HL-60 (cell line): ENCODE measurements around the gene ARFIP2.
A peak's percentile ranks its signal among the peaks of the same experiment; 100 is the strongest.

ENCODE experiments used
- DNase-seq, 2 experiments: peaks; one replicate each; pipeline ENCODE4 v3.0.0-alpha.2; 2010 to 2020; ENCODE audit warnings: low read depth in 1 of 2, low spot score in 1 of 2
- H3K27ac ChIP-seq: fragments of 250-450 bp; sonication (Bioruptor Pico); replicated peaks from 2 replicates; pipeline ENCODE4 v1.5.1; 2020; ENCODE audit warnings: mild to moderate bottlenecking, moderate library complexity
- H3K27me3 ChIP-seq: fragments of 250-450 bp; sonication (Bioruptor Pico); 2 replicates; pipeline ENCODE4 v1.5.1; 2021; ENCODE audit warnings: mild to moderate bottlenecking, moderate library complexity; ENCODE audit not compliant: insufficient read depth, poor library complexity, severe bottlenecking
- H3K4me3 ChIP-seq: replicated peaks from 2 replicates; pipeline ENCODE4 v1.5.1; 2011; ENCODE audit warnings: mild to moderate bottlenecking, control low read depth, low read length; ENCODE audit not compliant: insufficient read depth
- CTCF ChIP-seq: IDR thresholded peaks from one replicate; pipeline ENCODE4 v1.5.1; 2011; ENCODE audit warnings: low read length, control low read depth, inconsistent platforms; ENCODE audit not compliant: insufficient read depth
- GABPA ChIP-seq: IDR thresholded peaks from 2 replicates; pipeline ENCODE4 v1.6.1; 2012; ENCODE audit warnings: low read depth
- POLR2AphosphoS5 ChIP-seq: IDR thresholded peaks from 2 replicates; pipeline ENCODE4 v1.6.1; 2012; ENCODE audit warnings: low read depth
- SPI1 ChIP-seq: IDR thresholded peaks from 2 replicates; pipeline ENCODE4 v1.6.1; 2012; ENCODE audit warnings: low read depth, mild to moderate bottlenecking, borderline replicate concordance
- TF ChIP-seq, protein P1 (sequence below): IDR thresholded peaks from 2 replicates; pipeline ENCODE4 v1.6.1; 2012; ENCODE audit warnings: low read depth; ENCODE audit not compliant: insufficient replicate concordance

Gene ARFIP2

DNA sequence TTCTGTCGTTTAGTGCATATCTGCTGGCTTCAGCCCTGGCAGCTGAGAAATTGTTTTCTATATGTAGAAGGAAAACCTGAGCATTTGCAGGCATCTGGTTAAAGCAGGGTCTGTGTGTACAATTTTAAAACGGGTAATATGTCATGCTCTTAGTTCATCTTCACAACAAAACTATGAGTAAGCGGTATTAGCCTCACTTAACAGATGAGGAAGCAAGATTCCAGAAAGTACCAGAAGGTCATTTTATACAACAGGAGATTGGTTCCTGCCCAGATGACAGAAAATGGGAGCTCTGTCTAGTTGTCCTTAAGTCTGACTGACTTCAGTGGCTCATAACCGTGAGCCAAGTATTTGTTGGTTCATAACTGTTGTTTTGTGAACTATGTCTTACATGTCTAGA lies 1.3 kb upstream of the ARFIP2 start:
- TF ChIP-seq CTCF = no peak
- no peak for TF ChIP-seq POLR2AphosphoS5
- TF ChIP-seq SPI1 = no peak
- TF ChIP-seq GABPA = no peak
- TF ChIP-seq, protein P1, sequence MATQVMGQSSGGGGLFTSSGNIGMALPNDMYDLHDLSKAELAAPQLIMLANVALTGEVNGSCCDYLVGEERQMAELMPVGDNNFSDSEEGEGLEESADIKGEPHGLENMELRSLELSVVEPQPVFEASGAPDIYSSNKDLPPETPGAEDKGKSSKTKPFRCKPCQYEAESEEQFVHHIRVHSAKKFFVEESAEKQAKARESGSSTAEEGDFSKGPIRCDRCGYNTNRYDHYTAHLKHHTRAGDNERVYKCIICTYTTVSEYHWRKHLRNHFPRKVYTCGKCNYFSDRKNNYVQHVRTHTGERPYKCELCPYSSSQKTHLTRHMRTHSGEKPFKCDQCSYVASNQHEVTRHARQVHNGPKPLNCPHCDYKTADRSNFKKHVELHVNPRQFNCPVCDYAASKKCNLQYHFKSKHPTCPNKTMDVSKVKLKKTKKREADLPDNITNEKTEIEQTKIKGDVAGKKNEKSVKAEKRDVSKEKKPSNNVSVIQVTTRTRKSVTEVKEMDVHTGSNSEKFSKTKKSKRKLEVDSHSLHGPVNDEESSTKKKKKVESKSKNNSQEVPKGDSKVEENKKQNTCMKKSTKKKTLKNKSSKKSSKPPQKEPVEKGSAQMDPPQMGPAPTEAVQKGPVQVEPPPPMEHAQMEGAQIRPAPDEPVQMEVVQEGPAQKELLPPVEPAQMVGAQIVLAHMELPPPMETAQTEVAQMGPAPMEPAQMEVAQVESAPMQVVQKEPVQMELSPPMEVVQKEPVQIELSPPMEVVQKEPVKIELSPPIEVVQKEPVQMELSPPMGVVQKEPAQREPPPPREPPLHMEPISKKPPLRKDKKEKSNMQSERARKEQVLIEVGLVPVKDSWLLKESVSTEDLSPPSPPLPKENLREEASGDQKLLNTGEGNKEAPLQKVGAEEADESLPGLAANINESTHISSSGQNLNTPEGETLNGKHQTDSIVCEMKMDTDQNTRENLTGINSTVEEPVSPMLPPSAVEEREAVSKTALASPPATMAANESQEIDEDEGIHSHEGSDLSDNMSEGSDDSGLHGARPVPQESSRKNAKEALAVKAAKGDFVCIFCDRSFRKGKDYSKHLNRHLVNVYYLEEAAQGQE = no peak
- H3K27ac ChIP-seq = peak overlapping the region; percentile 84
- DNase-seq = no peak
- peak overlapping the region; percentile 84 for H3K4me3 ChIP-seq
- H3K27me3 ChIP-seq = no peaks in the 10 kb centered on the region

GRCh38 chr11:6481924-6482275 lies 769 bp upstream of the ARFIP2 start:
- no peak for DNase-seq
- Histone ChIP-seq H3K27ac (peak overlapping the region; percentile 84), H3K27me3 (no peaks in the 10 kb centered on the region), H3K4me3 (peak overlapping the region; percentile 84)
- no peak for TF ChIP-seq POLR2AphosphoS5
- no peak for TF ChIP-seq SPI1
- no peak for TF ChIP-seq GABPA
- TF ChIP-seq CTCF = no peak
- TF ChIP-seq, protein P1 = no peak

DNA sequence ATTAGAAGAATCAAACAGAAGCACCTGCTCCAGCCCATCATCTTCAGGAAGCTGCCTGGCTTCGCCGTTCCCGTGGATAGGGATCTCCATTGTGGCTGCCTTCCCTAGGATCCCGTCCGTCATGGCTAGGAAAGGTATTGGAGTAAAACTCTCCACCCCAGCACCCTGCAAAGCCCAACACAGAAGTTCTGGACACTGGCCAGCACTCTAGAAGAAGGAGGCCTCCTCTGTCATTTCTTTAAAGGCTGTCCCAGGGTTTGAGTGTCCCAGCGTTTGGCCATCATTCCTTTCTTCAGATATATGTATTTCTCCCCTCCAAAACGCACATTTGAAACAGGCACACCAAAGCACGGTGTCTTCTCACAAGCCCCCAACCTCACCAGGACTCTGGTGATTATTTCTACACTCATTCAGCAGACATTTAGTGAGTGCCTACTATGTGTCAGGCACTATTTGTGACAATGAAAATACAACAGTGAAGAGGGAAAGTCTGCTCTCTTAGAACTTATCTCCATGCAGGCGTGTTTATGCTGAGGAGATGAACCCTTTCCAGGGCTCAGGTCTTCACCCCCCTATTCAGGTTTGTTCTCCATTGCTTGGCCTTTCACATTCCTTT lies 724 bp downstream of the ARFIP2 start:
- peak overlapping the region; percentile 84 for H3K27ac ChIP-seq
- no peaks in the 10 kb centered on the region for H3K27me3 ChIP-seq
- TF ChIP-seq CTCF (no peak), GABPA (no peak), POLR2AphosphoS5 (no peak), SPI1 (no peak)
- TF ChIP-seq, protein P1 = no peak
- no peak for DNase-seq
- peak overlapping the region; percentile 84 for H3K4me3 ChIP-seq
